AG04449 (cell line): ENCODE results near the gene PBX4.

ENCODE experiments used
- CTCF ChIA-PET: fragments of 350-600 bp; formaldehyde crosslinking; extraction: SDS; loops from one replicate; lab custom pipeline; 2021; ENCODE audit warnings: antibody characterized with exemption; lab: Yijun Ruan, JAX
- POLR2A ChIA-PET: fragments of 400-600, 350-600 bp; formaldehyde crosslinking; extraction: SDS; loops from one replicate; lab custom pipeline; 2020; ENCODE audit warnings: antibody characterized with exemption, inconsistent platforms; lab: Yijun Ruan, JAX
- DNase-seq: peaks from one replicate; pipeline ENCODE4 v3.0.0-alpha.2; 2010; ENCODE audit warnings: low read depth, low spot score
- H3K4me3 ChIP-seq: 2 replicates; pipeline ENCODE4 v1.5.1; 2011; ENCODE audit warnings: low read depth, mild to moderate bottlenecking, control low read depth, low read length
- TF ChIP-seq, protein P1 (sequence below): IDR thresholded peaks from one replicate; pipeline ENCODE4 v1.5.1; 2011; ENCODE audit warnings: mild to moderate bottlenecking, moderate library complexity, low read length, control low read depth, inconsistent platforms; ENCODE audit not compliant: insufficient read depth; ENCODE audit errors: missing control alignments

PBX4 gene

GRCh38 chr19:19581391-19581790 is 37.1 kb downstream of the PBX4 start:
- H3K4me3 ChIP-seq: no peak overlapping the region
- ChIA-PET CTCF (interaction anchor here (1.2 to 1.6 kb wide), 3 partner anchors 27 to 49 kb away, joined by 3 to 8 read pairs (median 4); no protein-coding TSS in a partner anchor), POLR2A (no interaction called here)
- DNase-seq: no peak
- TF ChIP-seq, protein P1, sequence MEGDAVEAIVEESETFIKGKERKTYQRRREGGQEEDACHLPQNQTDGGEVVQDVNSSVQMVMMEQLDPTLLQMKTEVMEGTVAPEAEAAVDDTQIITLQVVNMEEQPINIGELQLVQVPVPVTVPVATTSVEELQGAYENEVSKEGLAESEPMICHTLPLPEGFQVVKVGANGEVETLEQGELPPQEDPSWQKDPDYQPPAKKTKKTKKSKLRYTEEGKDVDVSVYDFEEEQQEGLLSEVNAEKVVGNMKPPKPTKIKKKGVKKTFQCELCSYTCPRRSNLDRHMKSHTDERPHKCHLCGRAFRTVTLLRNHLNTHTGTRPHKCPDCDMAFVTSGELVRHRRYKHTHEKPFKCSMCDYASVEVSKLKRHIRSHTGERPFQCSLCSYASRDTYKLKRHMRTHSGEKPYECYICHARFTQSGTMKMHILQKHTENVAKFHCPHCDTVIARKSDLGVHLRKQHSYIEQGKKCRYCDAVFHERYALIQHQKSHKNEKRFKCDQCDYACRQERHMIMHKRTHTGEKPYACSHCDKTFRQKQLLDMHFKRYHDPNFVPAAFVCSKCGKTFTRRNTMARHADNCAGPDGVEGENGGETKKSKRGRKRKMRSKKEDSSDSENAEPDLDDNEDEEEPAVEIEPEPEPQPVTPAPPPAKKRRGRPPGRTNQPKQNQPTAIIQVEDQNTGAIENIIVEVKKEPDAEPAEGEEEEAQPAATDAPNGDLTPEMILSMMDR: no peak

GRCh38 chr19:19580418-19580817 is 38.1 kb downstream of the PBX4 start:
- DNase-seq: no peak
- POLR2A ChIA-PET: no interaction called here
- TF ChIP-seq, protein P1: no peak
- CTCF ChIA-PET: interaction anchor here (1.2 to 1.6 kb wide), 2 partner anchors 26 to 29 kb away, joined by 4 to 8 read pairs; no protein-coding TSS in a partner anchor
- no peak overlapping the region for H3K4me3 ChIP-seq

DNA sequence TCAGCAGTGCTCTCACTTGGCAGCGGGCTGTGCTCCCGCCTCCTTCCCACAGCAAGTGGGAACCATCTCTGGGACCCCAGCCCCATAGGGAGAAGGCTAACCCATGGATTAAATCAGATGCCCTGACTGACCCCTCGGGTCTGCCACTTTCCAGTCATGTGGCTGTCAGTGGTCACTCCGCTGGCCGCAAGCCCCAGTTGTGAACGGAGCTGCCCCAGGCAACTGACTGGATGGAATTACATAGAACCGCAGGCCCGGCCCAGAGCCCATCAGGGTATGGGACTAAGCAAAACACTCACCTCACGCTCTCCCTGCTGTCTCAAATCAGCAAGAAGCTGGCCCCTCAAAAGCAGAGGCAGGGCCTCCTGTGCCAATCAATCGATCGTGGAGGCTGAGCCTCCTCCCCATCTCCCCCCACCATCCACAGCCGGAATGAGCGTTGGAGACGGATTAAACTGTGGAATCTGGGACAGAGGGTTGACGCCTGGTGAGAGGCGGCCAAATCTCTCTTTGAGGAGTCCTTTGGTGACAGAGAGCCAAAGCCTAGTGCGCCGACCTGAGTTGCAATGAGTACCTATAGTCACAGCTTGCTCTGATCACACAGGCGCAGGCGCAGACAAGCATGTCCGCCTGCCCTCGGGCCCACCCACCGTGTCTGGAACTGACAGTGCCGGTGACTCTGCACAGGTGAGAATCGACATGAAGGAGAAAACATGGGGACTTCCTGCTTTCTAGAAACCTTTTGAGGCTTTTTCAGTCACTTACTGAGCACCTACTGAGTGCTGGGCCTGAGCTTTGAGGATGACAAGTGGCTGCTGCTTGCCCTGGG is 38.7 kb downstream of the PBX4 start:
- ChIA-PET CTCF (interaction anchor here (1.2 to 1.6 kb wide), 2 partner anchors 25 to 28 kb away, joined by 4 to 8 read pairs; no protein-coding TSS in a partner anchor), POLR2A (no interaction called here)
- TF ChIP-seq, protein P1: no peak
- no peak for DNase-seq
- no peak overlapping the region for H3K4me3 ChIP-seq

GRCh38 chr19:19578252-19578651 is 40.2 kb downstream of the PBX4 start:
- H3K4me3 ChIP-seq: no peak overlapping the region
- no peak for DNase-seq
- CTCF ChIA-PET: interaction anchor here (3.5 kb wide), 1 partner anchor 24 kb away, joined by 15 read pairs; no protein-coding TSS in a partner anchor

DNA sequence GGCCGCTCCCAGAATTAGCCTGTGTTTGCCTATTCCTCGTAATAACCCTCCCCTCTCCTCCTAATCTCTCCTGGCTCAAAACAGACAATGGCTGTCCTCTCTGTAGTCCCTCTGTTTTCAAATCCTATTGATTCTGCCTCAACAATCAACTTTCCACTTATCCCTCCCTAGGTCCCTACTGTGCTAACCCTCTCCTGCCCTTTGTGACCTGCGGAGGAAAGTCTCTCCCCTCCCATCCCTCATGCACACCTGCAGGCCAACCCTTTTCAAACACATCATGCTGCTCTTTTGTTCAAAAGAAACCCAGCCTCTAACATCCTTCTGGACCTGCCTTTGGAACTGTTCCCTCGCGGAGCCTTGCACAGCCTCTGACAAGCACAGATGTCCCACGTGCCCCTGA is 43.1 kb downstream of the PBX4 start:
- H3K4me3 ChIP-seq: no peak overlapping the region
- ChIA-PET POLR2A (no interaction called here), CTCF (interaction anchor here (0.7 to 1.0 kb wide), 2 partner anchors 21 to 23 kb away, joined by 3 to 7 read pairs; no protein-coding TSS in a partner anchor)
- TF ChIP-seq, protein P1: no peak
- DNase-seq: no peak

More at GRCh38 chr19:19578252-19578651, 40.2 kb downstream of the PBX4 start:
- TF ChIP-seq, protein P1: no peak
- POLR2A ChIA-PET: no interaction called here

DNA sequence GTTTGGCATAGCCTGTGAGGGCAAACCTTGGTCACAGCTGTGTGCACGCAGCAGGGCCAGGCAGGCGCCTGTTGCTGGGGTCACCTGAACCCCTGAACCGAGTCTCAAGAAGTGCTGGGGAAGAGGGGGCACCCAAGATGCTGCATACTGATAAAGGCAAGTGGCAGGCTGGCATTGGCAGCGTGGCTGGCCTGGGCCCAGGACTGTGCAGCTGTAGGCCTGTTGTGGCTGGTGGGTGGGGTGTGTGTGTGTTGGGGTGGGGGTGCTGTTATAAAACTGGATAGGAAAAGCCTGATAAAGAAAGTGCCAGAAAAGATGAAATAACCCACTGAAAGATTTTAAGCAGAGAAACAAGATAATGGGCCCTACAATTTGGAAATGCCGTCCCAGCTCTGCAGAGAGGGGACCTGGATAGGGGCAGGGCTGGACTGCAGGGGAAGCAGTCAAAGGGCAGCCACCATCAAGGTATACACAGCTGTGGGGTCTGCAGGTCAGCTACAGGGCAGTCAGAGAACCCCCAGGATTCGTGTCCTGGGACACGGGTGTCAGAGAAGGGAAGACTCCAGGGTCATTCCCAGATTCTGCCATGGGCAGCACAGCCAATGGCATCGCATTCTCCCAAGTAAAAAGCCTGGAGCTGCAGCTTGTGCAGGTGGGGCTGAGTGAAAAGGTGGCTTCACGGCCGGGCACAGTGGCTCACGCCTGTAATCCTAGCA is 47.3 kb downstream of the PBX4 start:
- CTCF ChIA-PET: interaction anchor here (8.5 kb wide), 1 partner anchor 18 kb away, joined by 102 read pairs; no protein-coding TSS in a partner anchor
- TF ChIP-seq, protein P1: no peak
- POLR2A ChIA-PET: no interaction called here
- no peak overlapping the region for H3K4me3 ChIP-seq
- DNase-seq: no peak
